Right ventricle myocardium inferior (tissue), 1 donor: ENCODE data around the gene PTMA. TPM values are rescaled to one million over a fixed set of nuclear protein-coding genes. Genes with fewer than 3 reads are reported as not detected.
"Not testable (repeated sequence)": the region's sequence is repeated elsewhere in the genome, so short reads cannot be mapped to it uniquely, and the experiment has no call there.

Source experiments
- ATAC-seq: fragments of 200-7000 bp; cut with Tn5 transposase; one replicate; pipeline ENCODE4 v1.9.1; 2020; ENCODE audit warnings: mild to moderate bottlenecking, moderate library complexity
- DNase-seq: peaks from one replicate; pipeline ENCODE4 v3.0.0; 2021; ENCODE audit errors: missing footprints
- intact Hi-C: fragments of 100-400 bp; cut with DNase I; formaldehyde crosslinking; loops from one replicate; pipeline ENCODE4 v1.11.0; 2022
- total RNA-seq: library from RNA; stranded (reverse); fragmentation: NEBNext Ultra II Directional; extraction: Animal tissue kit (Norgen Biotek cat#: 25700); gene quantifications from one replicate; pipeline ENCODE4 v1.2.1, GENCODE V29; 2021
- donor health status: DM: no; HTN: yes; CAD: no; lungs with severe emphysema.

PTMA gene
- total RNA-seq, 1 donor from 2014 or later, result 264 TPM

- DNase-seq, result no peak
- intact Hi-C loops, result loop anchor here (5.0 kb wide), 1 partner anchor 70 kb away; the partner anchor contains the start of gene PDE6D
Measured at GRCh38 chr2:231711677-231712450, 3.5 kb downstream of the PTMA start.

DNA sequence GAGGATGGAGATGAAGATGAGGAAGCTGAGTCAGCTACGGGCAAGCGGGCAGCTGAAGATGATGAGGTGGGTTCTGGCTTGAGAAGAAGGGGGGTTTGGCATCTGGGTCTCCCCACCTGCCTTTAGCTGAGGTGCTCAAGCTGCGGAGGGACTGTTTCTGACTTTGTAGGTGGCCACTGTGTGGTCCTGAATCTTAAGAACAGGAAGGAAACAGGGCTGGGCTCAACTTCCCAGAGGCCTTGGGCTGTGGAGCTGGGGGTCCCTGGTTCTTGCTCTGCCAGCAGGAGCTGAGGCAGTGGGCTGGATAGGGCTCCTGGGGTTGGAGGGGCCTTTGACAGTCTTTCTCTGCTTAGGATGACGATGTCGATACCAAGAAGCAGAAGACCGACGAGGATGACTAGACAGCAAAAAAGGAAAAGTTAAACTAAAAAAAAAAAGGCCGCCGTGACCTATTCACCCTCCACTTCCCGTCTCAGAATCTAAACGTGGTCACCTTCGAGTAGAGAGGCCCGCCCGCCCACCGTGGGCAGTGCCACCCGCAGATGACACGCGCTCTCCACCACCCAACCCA, 4.2 kb downstream of the PTMA start:
- peak; percentile 81 for DNase-seq
- intact Hi-C loops, result loop anchor here (5.0 kb wide), 1 partner anchor 70 kb away; the partner anchor contains the start of gene PDE6D
- ATAC-seq, result not testable (repeated sequence)

More at GRCh38 chr2:231711677-231712450, 3.5 kb downstream of the PTMA start:
- ATAC-seq, result no peak

GRCh38 chr2:231713406-231713729, 5.0 kb downstream of the PTMA start:
- not testable (repeated sequence) for ATAC-seq, DNase-seq
- intact Hi-C loops, result loop anchor here (5.0 kb wide), 1 partner anchor 69 kb away; the partner anchor contains the start of gene PDE6D

- intact Hi-C loops, result loop anchor here (5.0 kb wide), 1 partner anchor 68 kb away; the partner anchor contains the start of gene PDE6D
- peak; percentile 95 for DNase-seq
- peak; percentile 32 for ATAC-seq
Measured at GRCh38 chr2:231713730-231714638, 5.7 kb downstream of the PTMA start.

DNA sequence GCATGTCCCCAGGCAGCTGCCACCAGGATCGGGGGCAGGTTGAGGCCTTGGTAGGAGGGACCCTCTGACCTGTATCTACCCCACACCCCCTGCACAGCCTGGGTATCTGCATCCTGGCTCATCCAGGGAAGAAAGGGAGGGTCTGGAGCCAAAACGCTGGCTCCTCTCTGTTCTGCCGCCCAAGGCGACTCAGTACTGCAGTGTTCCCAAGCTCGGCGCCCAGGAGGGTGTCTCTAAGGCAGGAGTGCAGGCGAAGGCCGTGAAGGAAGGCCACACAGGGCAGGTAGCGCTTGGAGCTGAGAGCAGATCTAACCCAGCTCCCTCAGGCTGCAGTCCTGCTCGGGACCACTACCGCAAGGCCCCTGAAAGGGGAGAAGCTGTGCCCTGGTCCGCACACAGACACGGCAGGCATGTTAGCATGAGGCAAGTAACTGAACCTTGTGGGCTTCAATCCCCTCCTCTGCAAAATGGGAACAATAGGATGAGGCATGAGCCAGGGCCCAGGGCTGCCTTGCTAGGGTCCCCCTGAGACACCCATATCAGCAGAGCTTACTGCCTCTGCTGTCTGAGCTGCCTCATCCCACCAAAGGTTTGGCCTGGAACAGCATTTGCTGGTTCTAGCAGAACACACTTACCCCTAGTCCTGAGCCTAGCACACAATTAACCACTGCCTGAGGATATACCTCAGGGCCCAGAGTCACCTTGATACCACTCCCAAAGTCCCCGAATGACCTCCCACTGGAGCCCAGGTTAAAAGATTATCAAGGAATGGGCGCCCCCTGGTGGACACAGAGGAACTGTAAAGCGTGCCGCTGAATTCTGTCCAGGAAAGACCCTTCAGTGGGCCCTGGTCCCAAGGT, 6.5 kb downstream of the PTMA start:
- peak; percentile 85 for DNase-seq
- intact Hi-C loops, result loop anchor here (1.0 to 5.0 kb wide), 2 partner anchors 38 to 67 kb away; partner anchors contain the start of gene PDE6D
- peak; percentile 20 for ATAC-seq

DNA sequence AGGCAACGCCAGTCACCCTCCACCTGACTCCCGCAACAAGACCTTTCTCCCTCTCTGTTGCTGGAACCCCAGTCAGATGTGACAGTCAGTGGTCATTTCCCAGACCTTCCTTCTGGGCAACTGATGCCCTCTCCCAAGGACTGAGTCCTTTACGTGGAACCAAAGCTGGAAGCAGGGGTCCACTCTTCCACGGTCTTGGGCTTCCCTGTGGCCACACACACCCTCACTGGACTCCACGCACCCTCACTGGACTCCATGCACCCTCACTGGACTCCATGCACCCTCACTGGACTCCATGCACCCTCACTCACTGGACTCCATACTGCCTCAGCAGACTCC, 7.1 kb downstream of the PTMA start:
- no peak for ATAC-seq
- intact Hi-C loops, result loop anchor here (1.0 kb wide), 1 partner anchor 38 kb away; no protein-coding TSS in a partner anchor
- DNase-seq, result no peak

DNA sequence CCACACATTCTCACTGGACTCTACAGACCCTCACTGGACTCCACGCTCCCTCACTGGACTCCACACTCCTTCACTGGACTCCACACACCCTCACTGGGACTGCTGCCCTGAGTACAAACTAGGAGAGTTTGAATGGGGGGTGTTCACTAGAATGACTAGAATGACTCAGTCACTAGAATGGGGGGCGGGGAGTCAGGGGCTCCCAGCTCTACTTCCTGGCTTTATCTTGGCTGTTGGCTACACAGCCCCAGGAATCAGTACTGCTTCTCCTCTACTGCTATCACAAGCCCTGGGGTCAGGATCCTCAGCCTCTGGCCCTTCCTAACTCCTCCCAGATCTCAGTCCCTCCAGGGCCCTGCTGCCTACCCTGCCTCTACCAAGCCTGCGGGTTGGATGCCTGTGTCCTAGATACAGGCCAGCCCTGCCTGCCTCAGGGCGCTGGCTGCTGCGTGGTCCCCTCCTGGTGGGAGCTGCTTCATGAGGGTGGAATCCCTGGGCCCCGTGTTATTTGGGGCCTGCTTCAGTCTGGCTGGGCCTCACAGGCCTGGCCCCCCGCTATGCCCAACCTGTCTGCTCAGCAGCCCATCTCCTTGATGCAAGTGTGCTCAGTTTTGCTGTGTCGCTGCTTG, 7.8 kb downstream of the PTMA start:
- ATAC-seq (no peak), DNase-seq (no peak)

GRCh38 chr2:231716666-231717280, 8.4 kb downstream of the PTMA start:
- ATAC-seq, result peak; percentile 7
- intact Hi-C loops, result no loop called here
- DNase-seq, result no peak

More for the DNA sequence above, 7.8 kb downstream of the PTMA start:
- intact Hi-C loops, result loop anchor here (1.0 kb wide), 1 partner anchor 39 kb away; no protein-coding TSS in a partner anchor

GRCh38 chr2:231717281-231718171, 9.2 kb downstream of the PTMA start:
- no peak for ATAC-seq
- intact Hi-C loops, result no loop called here
- no peak for DNase-seq

- ATAC-seq, result no peak
- DNase-seq, result no peak
- intact Hi-C loops, result no loop called here
Measured at GRCh38 chr2:231718799-231719198, 10.5 kb downstream of the PTMA start.

DNA sequence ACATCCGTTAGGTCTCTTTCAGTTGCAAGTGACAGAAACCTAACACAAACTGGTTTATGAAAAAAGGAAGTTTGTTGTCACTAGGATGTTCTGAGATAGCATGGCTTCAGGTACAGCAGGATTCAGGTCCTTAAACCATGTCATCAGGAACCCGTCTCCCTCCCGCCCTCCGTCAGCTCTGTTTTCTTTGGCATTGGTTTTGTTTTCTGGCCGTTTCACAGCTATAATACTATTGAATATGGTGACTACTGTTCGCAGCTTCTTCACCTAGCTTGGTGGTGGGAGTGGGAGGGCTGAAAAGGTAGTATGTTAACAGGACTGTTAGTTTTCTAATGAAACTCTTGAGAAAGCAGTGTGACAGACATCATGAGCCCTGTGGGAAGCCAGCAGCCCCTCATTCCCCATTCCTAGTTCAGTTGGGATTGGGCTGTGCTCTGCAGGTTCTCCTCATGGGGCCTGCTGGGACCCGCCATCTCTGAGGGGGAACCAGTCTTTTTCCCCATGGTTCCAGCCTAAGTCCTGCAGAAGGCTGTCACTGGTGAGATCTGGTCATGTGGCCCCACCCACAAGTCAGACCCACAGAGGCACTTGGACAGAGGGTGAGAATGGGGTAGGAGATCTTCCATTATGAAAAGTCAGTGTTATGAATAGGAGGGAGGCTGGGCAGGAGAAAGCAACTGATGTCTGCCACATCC, 12.1 kb downstream of the PTMA start:
- ATAC-seq (no peak), DNase-seq (no peak)
- intact Hi-C loops, result no loop called here

DNA sequence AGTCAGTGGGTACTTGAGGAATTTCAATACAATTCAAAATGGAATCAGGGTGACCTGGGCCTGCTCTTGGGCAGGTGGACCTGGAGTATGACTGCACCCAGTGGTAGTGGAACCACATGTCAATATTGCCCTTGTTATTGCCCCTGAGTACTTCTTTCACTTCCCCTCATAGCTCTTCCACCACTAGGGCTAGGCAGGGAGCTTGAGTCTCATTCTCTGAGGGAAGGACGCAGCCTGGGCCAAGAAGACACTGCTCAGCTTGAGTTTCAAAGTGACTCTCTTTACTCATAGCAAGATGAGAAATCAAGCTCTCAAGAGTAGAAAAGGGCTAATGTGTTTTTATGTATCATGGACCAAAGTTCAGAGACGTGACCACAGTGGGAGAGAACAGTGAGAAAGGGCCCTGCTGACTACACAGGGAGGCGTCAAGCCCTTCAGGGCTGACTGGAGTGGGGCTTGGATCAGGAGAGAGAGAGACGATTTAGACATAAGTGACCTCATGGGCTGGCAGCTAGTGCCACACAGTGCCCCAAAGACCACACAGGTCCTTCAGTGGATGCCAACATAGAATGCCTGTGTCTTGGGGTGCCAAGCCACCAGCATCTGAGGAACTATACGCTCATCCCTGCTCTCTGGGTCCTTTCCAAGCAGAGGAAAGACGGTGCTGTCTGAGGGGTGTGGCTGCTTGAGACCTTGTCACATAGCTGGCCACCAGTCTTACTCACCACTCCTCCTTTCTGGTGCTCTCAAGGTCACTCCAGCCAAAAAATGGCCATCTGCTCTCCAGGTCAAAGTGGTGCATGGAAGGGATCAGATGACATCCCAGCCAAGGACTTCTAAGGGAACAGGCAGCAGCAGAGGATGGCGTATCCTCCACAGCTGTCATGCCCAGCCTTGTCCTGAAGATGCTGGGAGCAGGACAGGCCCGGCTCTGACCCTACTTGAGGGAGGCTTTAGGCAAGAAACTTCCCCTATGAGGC, 13.0 kb downstream of the PTMA start:
- DNase-seq (no peak), ATAC-seq (no peak)
- intact Hi-C loops, result no loop called here

DNA sequence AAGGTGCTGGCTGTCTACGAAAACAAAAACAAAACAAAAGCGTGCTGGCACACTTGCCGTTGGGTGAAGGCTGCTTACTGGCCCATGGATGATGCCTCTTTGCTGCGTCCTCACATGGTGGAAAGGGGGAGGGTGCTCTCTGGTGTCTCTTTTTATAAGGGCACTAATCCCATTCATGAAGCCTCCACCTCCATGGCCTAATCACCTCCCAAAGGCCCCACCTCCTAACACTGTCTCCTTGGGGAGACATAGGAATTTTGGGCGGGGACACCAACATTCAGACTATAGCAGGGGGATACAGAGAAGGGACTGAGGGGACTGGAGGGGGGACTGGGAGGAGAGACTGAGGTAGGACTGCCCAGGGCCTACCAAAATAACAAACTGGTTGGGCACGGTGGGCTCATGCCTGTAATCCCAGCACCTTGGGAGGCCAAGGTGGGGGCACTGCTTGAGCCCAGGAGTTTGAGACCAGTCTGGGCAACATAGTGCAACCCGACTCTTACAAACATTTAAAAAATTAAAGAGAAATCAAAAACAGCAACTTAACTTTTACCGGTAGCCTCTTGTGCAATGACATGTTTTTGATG, 14.5 kb downstream of the PTMA start:
- ATAC-seq (no peak), DNase-seq (no peak)
- intact Hi-C loops, result no loop called here

GRCh38 chr2:231725476-231725875, 17.2 kb downstream of the PTMA start:
- DNase-seq (no peak), ATAC-seq (no peak)

More at GRCh38 chr2:231725476-231725875, 17.2 kb downstream of the PTMA start:
- intact Hi-C loops, result no loop called here
